Gastroesophageal sphincter (tissue), 3 donors: ENCODE measurements around the gene SLC9A7.

Experiments used
- CTCF ChIP-seq, 4 experiments: fragments of 200-600 bp in 2 of 4; fragments of 450-650 bp in 2 of 4; sonication (generic) in 1 of 4; IDR thresholded peaks; one replicate each; pipeline ENCODE4 v1.5.1; 2017 to 2019; ENCODE audit warnings: antibody characterized with exemption in 4 of 4, mild to moderate bottlenecking in 2 of 4, moderate library complexity in 2 of 4
- EP300 ChIP-seq: sonication (generic); formaldehyde crosslinking; IDR thresholded peaks from one replicate; pipeline ENCODE4 v1.6.1; 2017; ENCODE audit warnings: antibody characterized with exemption, mild to moderate bottlenecking
- POLR2A ChIP-seq, 2 donors: fragments of 450-650 bp; IDR thresholded peaks; one replicate each; pipeline ENCODE4 v1.6.1; 2017; ENCODE audit warnings: antibody characterized with exemption in 2 of 2, mild to moderate bottlenecking in 2 of 2, moderate library complexity in 1 of 2
- POLR2AphosphoS5 ChIP-seq: sonication (generic); formaldehyde crosslinking; IDR thresholded peaks from one replicate; pipeline ENCODE4 v1.6.1; 2017; ENCODE audit warnings: antibody characterized with exemption

- no peak for TF ChIP-seq CTCF (IDR thresholded peaks at IDR 0.05)
- no peak for TF ChIP-seq POLR2A (IDR thresholded peaks at IDR 0.05)
- TF ChIP-seq POLR2AphosphoS5: no peak
- no peak for TF ChIP-seq EP300
Observed at GRCh38 chrX:46618947-46619346, 140.0 kb downstream of the SLC9A7 start.
